Panc1 (cell line): ENCODE measurements around the gene NEK4. TPM values are rescaled to one million over a fixed set of nuclear protein-coding genes. Genes with fewer than 3 reads are reported as not detected.

Experiments
- ATAC-seq: fragments of 200-7000 bp; cut with Tn5 transposase; 2 replicates; pipeline ENCODE4 v1.9.1; 2020; ENCODE audit warnings: mild to moderate bottlenecking, moderate library complexity
- BruUV-seq: library from RNA; stranded (reverse); fragments of 400-500 nt; replicated peaks from 2 replicates; lab custom pipeline; 2021; lab: Mats Ljungman, UMichigan
- CTCF ChIA-PET: fragments of 300-600 bp; sonication (Branson Sonifier 250); formaldehyde crosslinking; loops from one replicate; lab custom pipeline; 2022; ENCODE audit warnings: antibody characterized with exemption; lab: Charles Lee
- POLR2A ChIA-PET: fragments of 300-600 bp; sonication (Branson Sonifier 250); formaldehyde crosslinking; loops from one replicate; lab custom pipeline; 2022; ENCODE audit warnings: antibody characterized with exemption; lab: Charles Lee
- DNase-seq: peaks from one replicate; pipeline ENCODE4 v3.0.0-alpha.2; 2010; ENCODE audit warnings: low read depth, low spot score
- H3K27ac ChIP-seq: 2 replicates; pipeline ENCODE4 v1.5.1; 2011; ENCODE audit warnings: mild to moderate bottlenecking, low read length, inconsistent platforms
- H3K27me3 ChIP-seq: fragments of 200-500 bp; sonication (Bioruptor generic); 2 replicates; pipeline ENCODE4 v1.6.0; 2014; ENCODE audit warnings: low read length, inconsistent platforms; ENCODE audit not compliant: control insufficient read depth, insufficient read depth
- H3K36me3 ChIP-seq: fragments of 200-500 bp; sonication (Bioruptor generic); 2 replicates; pipeline ENCODE4 v1.5.1; 2014; ENCODE audit warnings: inconsistent platforms, mild to moderate bottlenecking, low read length, moderate library complexity; ENCODE audit not compliant: control insufficient read depth, insufficient read depth
- H3K4me1 ChIP-seq: 2 replicates; pipeline ENCODE4 v1.5.1; 2011; ENCODE audit warnings: inconsistent platforms, mild to moderate bottlenecking, low read length, moderate library complexity; ENCODE audit not compliant: control insufficient read depth, insufficient read depth
- H3K4me3 ChIP-seq, 2 experiments: 2 replicates each; pipeline ENCODE4 v1.5.1; 2011 to 2012; ENCODE audit warnings: low read depth in 2 of 2, low read length in 2 of 2, mild to moderate bottlenecking in 2 of 2, inconsistent platforms in 1 of 2, moderate library complexity in 1 of 2
- H3K9me3 ChIP-seq: fragments of 200-500 bp; sonication (Bioruptor generic); 2 replicates; pipeline ENCODE4 v1.5.1; 2014; ENCODE audit warnings: low read depth, mild to moderate bottlenecking, inconsistent platforms, low read length, moderate library complexity; ENCODE audit not compliant: control insufficient read depth, insufficient read depth
- POLR2AphosphoS5 ChIP-seq: IDR thresholded peaks from 2 replicates; pipeline ENCODE4 v1.6.1; 2012; ENCODE audit warnings: mild to moderate bottlenecking, low read depth, low read length, moderate library complexity
- SIN3A ChIP-seq: IDR thresholded peaks from 2 replicates; pipeline ENCODE4 v1.6.1; 2012; ENCODE audit warnings: low read depth, mild to moderate bottlenecking, low read length, moderate library complexity, borderline replicate concordance; ENCODE audit not compliant: insufficient read depth
- TCF7L2 ChIP-seq: IDR thresholded peaks from 2 replicates; pipeline ENCODE4 v1.6.1; 2011; ENCODE audit warnings: mild to moderate bottlenecking, low read depth, low read length, inconsistent platforms
- in situ Hi-C: cut with HindIII; loops from 2 replicates; pipeline ENCODE4 v1.10.0; 2016; ENCODE audit warnings: low sequenced_read_pairs, low pct_unique_long_range_greater_than_20kb
- intact Hi-C: fragments of 100-400 bp; cut with micrococcal nuclease; formaldehyde crosslinking; loops from one replicate; pipeline ENCODE4 v1.10.0; 2022; ENCODE audit not compliant: unreplicated experiment
- total RNA-seq: library from RNA; stranded (reverse); gene quantifications from one replicate; pipeline ENCODE4 v1.2.1, GENCODE V29; 2021; ENCODE audit not compliant: unreplicated experiment
- TF ChIP-seq, protein P1 (sequence below): fragments of 450-650 bp; IDR thresholded peaks from 2 replicates; pipeline ENCODE4 v1.5.1; 2017; ENCODE audit warnings: mild to moderate bottlenecking
- TF ChIP-seq, protein P2 (sequence below), 2 experiments: IDR thresholded peaks; 2 replicates each; pipeline ENCODE4 v1.6.1; 2011 to 2012; ENCODE audit warnings: low read depth in 2 of 2, control low read depth in 1 of 2, low read length in 1 of 2, mild to moderate bottlenecking in 1 of 2, moderate library complexity in 1 of 2; ENCODE audit not compliant: insufficient read depth in 1 of 2

Gene NEK4
- total RNA-seq, 1 experiment from 2014 or later = 22.9 TPM

- DNase-seq (no peak), ATAC-seq (no peak)
- Histone ChIP-seq H3K36me3 (no peaks in the 10 kb centered on the region), H3K9me3 (no peaks in the 10 kb centered on the region), H3K27me3 (no peaks in the 10 kb centered on the region; the same call in 1 of the 2 replicates), H3K4me1 (no peaks in the 10 kb centered on the region), H3K4me3 (no peak overlapping the region), H3K27ac (no peak overlapping the region)
- ChIA-PET CTCF (interaction anchor here (0.6 kb wide), 1 partner anchor 19 kb away, joined by 3 read pairs; no protein-coding TSS in a partner anchor), POLR2A (no interaction called here)
- intact Hi-C loops = no loop called here
- BruUV-seq = no TSS peak
- TF ChIP-seq POLR2AphosphoS5 (no peak), SIN3A (no peak), TCF7L2 (no peak)
- TF ChIP-seq, protein P1, sequence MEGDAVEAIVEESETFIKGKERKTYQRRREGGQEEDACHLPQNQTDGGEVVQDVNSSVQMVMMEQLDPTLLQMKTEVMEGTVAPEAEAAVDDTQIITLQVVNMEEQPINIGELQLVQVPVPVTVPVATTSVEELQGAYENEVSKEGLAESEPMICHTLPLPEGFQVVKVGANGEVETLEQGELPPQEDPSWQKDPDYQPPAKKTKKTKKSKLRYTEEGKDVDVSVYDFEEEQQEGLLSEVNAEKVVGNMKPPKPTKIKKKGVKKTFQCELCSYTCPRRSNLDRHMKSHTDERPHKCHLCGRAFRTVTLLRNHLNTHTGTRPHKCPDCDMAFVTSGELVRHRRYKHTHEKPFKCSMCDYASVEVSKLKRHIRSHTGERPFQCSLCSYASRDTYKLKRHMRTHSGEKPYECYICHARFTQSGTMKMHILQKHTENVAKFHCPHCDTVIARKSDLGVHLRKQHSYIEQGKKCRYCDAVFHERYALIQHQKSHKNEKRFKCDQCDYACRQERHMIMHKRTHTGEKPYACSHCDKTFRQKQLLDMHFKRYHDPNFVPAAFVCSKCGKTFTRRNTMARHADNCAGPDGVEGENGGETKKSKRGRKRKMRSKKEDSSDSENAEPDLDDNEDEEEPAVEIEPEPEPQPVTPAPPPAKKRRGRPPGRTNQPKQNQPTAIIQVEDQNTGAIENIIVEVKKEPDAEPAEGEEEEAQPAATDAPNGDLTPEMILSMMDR = no peak
- TF ChIP-seq, protein P2, sequence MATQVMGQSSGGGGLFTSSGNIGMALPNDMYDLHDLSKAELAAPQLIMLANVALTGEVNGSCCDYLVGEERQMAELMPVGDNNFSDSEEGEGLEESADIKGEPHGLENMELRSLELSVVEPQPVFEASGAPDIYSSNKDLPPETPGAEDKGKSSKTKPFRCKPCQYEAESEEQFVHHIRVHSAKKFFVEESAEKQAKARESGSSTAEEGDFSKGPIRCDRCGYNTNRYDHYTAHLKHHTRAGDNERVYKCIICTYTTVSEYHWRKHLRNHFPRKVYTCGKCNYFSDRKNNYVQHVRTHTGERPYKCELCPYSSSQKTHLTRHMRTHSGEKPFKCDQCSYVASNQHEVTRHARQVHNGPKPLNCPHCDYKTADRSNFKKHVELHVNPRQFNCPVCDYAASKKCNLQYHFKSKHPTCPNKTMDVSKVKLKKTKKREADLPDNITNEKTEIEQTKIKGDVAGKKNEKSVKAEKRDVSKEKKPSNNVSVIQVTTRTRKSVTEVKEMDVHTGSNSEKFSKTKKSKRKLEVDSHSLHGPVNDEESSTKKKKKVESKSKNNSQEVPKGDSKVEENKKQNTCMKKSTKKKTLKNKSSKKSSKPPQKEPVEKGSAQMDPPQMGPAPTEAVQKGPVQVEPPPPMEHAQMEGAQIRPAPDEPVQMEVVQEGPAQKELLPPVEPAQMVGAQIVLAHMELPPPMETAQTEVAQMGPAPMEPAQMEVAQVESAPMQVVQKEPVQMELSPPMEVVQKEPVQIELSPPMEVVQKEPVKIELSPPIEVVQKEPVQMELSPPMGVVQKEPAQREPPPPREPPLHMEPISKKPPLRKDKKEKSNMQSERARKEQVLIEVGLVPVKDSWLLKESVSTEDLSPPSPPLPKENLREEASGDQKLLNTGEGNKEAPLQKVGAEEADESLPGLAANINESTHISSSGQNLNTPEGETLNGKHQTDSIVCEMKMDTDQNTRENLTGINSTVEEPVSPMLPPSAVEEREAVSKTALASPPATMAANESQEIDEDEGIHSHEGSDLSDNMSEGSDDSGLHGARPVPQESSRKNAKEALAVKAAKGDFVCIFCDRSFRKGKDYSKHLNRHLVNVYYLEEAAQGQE (IDR thresholded peaks at IDR 0.05; ENCODE audit: insufficient read depth in 1 of 2, low read depth in 2 of 2, low read length in 1 of 2) = no peak
- in situ Hi-C loops = no loop called here
These were observed 8.5 kb upstream of the NEK4 start for GRCh38 chr3:52779011-52779836.

DNA sequence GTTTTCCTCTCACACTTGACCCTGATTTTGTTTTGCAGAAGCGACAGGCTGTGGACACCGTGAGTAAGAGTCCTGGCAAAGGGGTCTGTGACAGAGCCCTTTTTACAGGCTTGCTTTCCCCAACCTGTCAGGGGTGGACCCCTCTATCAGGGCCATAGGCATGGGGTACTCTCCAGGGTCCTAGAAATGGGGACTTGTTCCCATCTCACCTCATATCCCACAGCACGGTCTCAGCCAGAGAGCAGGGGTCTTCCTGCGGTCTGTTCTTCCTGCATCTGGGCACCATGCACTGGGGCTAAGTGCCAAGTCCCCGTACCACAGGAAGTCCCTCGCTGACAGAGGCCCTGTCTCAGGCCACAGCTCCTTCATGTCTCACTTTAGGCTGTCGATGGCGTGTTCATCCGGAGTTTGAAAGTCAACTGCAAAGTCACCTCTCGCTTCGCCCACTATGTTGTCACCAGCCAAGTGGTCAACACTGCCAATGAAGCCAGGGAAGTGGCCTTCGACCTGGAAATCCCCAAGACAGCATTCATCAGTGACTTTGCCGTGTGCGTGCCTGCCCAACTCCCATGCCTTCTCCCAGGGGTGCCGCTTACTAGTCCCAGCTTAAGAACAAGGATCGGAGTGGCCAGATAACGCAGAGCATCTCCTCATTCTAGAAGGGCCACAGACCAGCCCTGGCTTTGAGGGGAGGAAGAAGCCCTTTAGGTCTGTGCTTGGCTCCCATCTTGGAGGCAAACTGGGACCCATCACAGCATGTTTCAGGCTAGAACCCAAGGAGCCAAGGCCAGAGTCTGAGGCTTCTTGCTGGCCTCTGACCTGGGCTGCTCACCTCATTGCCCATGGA, 7.4 kb upstream of the NEK4 start:
- ChIA-PET CTCF (no interaction called here), POLR2A (no interaction called here)
- intact Hi-C loops = no loop called here
- no peak for DNase-seq
- Histone ChIP-seq H3K27ac (no peak overlapping the region), H3K4me3 (no peak overlapping the region), H3K4me1 (no peaks in the 10 kb centered on the region), H3K36me3 (no peaks in the 10 kb centered on the region), H3K27me3 (no peaks in the 10 kb centered on the region; the same call in 1 of the 2 replicates), H3K9me3 (no peaks in the 10 kb centered on the region)
- in situ Hi-C loops = no loop called here
- no peak for ATAC-seq
- no TSS peak for BruUV-seq
- TF ChIP-seq, protein P2 (IDR thresholded peaks at IDR 0.05; ENCODE audit: insufficient read depth in 1 of 2, low read depth in 2 of 2, low read length in 1 of 2) = 0 out of 4 replicates have a peak, but pooled peaks of 1 of the 2 experiments have one; percentile 33
- TF ChIP-seq SIN3A = no peak
